SK-N-SH treated with all-trans-retinoic acid at 6 μM for 48 hours (cell line): ENCODE results near the gene WSCD2.

ENCODE experiments used
- ATAC-seq: fragments of 200-7000 bp; cut with Tn5 transposase; 3 replicates; pipeline ENCODE4 v1.9.1; 2020; ENCODE audit warnings: mild to moderate bottlenecking, moderate library complexity
- CREB5 ChIP-seq: fragments of 250-450 bp; sonication (Bioruptor Pico); IDR thresholded peaks from 2 replicates; pipeline ENCODE4 v1.5.1; 2020; ENCODE audit warnings: low read depth, mild to moderate bottlenecking, moderate library complexity
- CSRNP3 ChIP-seq: fragments of 250-450 bp; sonication (Bioruptor Pico); IDR thresholded peaks from 2 replicates; pipeline ENCODE4 v1.5.1; 2021; ENCODE audit warnings: mild to moderate bottlenecking, moderate library complexity
- ESRRG ChIP-seq: fragments of 250-450 bp; sonication (Bioruptor Pico); IDR thresholded peaks from 2 replicates; pipeline ENCODE4 v1.6.1; 2021; ENCODE audit warnings: mild to moderate bottlenecking
- GLIS3 ChIP-seq: fragments of 250-450 bp; sonication (Bioruptor Pico); IDR thresholded peaks from 2 replicates; pipeline ENCODE4 v1.5.0; 2020; ENCODE audit warnings: mild to moderate bottlenecking, moderate library complexity
- ISL1 ChIP-seq: fragments of 250-450 bp; sonication (Bioruptor Pico); IDR thresholded peaks from 2 replicates; pipeline ENCODE4 v2.1.2; 2022; ENCODE audit warnings: mild to moderate bottlenecking, moderate library complexity
- OSR1 ChIP-seq: fragments of 250-450 bp; sonication (Bioruptor Pico); IDR thresholded peaks from 2 replicates; pipeline ENCODE4 v1.8.0; 2022; ENCODE audit warnings: moderate library complexity, mild to moderate bottlenecking, inconsistent platforms
- PATZ1 ChIP-seq: fragments of 250-450 bp; sonication (Bioruptor Pico); IDR thresholded peaks from 2 replicates; pipeline ENCODE4 v1.8.0; 2020; ENCODE audit warnings: mild to moderate bottlenecking, moderate library complexity, borderline replicate concordance
- POU6F1 ChIP-seq: fragments of 250-450 bp; sonication (Bioruptor Pico); IDR thresholded peaks from 2 replicates; pipeline ENCODE4 v1.8.0; 2021; ENCODE audit warnings: low read depth, mild to moderate bottlenecking, moderate library complexity, borderline replicate concordance
- SNAI2 ChIP-seq: fragments of 250-450 bp; sonication (Bioruptor Pico); IDR thresholded peaks from 2 replicates; pipeline ENCODE4 v1.5.0; 2020; ENCODE audit warnings: mild to moderate bottlenecking, moderate library complexity
- TCF4 ChIP-seq: fragments of 250-450 bp; sonication (Bioruptor Pico); IDR thresholded peaks from 2 replicates; pipeline ENCODE4 v1.8.0; 2021; ENCODE audit warnings: mild to moderate bottlenecking, moderate library complexity, borderline replicate concordance
- TOX ChIP-seq: fragments of 250-450 bp; sonication (Bioruptor Pico); IDR thresholded peaks from 2 replicates; pipeline ENCODE4 v1.8.0; 2021; ENCODE audit warnings: mild to moderate bottlenecking, moderate library complexity, borderline replicate concordance
- TSHZ2 ChIP-seq: fragments of 250-450 bp; sonication (Bioruptor Pico); IDR thresholded peaks from 2 replicates; pipeline ENCODE4 v1.5.0; 2020; ENCODE audit warnings: mild to moderate bottlenecking, moderate library complexity
- ZC3H10 ChIP-seq: fragments of 250-450 bp; sonication (Bioruptor Pico); IDR thresholded peaks from 2 replicates; pipeline ENCODE4 v1.5.1; 2021; ENCODE audit warnings: mild to moderate bottlenecking, moderate library complexity
- ZFP3 ChIP-seq: fragments of 250-450 bp; sonication (Bioruptor Pico); IDR thresholded peaks from 2 replicates; pipeline ENCODE4 v1.5.0; 2020; ENCODE audit warnings: mild to moderate bottlenecking, moderate library complexity
- ZNF565 ChIP-seq: fragments of 450-650 bp; formaldehyde crosslinking; conservative IDR thresholded peaks from 2 replicates; pipeline ENCODE4 v1.5.0; 2020; ENCODE audit warnings: low read depth, mild to moderate bottlenecking, moderate library complexity
- ZNF70 ChIP-seq: fragments of 450-650 bp; formaldehyde crosslinking; IDR thresholded peaks from 2 replicates; pipeline ENCODE4 v1.5.0; 2020; ENCODE audit warnings: mild to moderate bottlenecking, moderate library complexity
- ZNF8 ChIP-seq: fragments of 450-650 bp; formaldehyde crosslinking; IDR thresholded peaks from 2 replicates; pipeline ENCODE4 v1.5.0; 2020; ENCODE audit warnings: mild to moderate bottlenecking, moderate library complexity

The WSCD2 gene

GRCh38 chr12:108104657-108105056 is 24.4 kb upstream of the WSCD2 start:
- no peak for TF ChIP-seq ISL1
- TF ChIP-seq CSRNP3: no peak
- TF ChIP-seq CREB5 (CRISPR knock-in tag): no peak
- TF ChIP-seq TOX (CRISPR knock-in tag): no peak
- TF ChIP-seq ZC3H10 (CRISPR knock-in tag): no peak
- no peak for TF ChIP-seq ZFP3 (CRISPR knock-in tag)
- TF ChIP-seq TCF4: no peak
- no peak for TF ChIP-seq POU6F1 (CRISPR knock-in tag)
- no peak for TF ChIP-seq OSR1 (CRISPR knock-in tag)
- TF ChIP-seq TSHZ2 (CRISPR knock-in tag): no peak
- TF ChIP-seq PATZ1: no peak
- no peak for TF ChIP-seq SNAI2 (CRISPR knock-in tag)
- TF ChIP-seq ZNF565 (CRISPR knock-in tag): no peak
- ATAC-seq: no peak

GRCh38 chr12:108106599-108106998 is 22.5 kb upstream of the WSCD2 start:
- ATAC-seq: no peak
- TF ChIP-seq ESRRG (CRISPR knock-in tag) (no peak), TOX (CRISPR knock-in tag) (no peak), GLIS3 (CRISPR knock-in tag) (no peak), TCF4 (no peak), POU6F1 (CRISPR knock-in tag) (no peak), ZNF70 (CRISPR knock-in tag) (no peak), TSHZ2 (CRISPR knock-in tag) (no peak), ZNF8 (CRISPR knock-in tag) (no peak), ZFP3 (CRISPR knock-in tag) (no peak), CSRNP3 (no peak), SNAI2 (CRISPR knock-in tag) (no peak), CREB5 (CRISPR knock-in tag) (no peak)
